Mucosa of descending colon (tissue), 3 donors: ENCODE data around the gene FAM118A. TPM values are rescaled to one million over a fixed set of nuclear protein-coding genes. Genes with fewer than 3 reads are reported as not detected.

Source experiments
- ATAC-seq: fragments of 200-7000 bp; cut with Tn5 transposase; one replicate; pipeline ENCODE4 v1.9.1; 2020; ENCODE audit warnings: mild to moderate bottlenecking, moderate library complexity
- DNase-seq, 3 donors: peaks; one replicate each; pipeline ENCODE4 v3.0.0-alpha.2; 2020
- H3K36me3 ChIP-seq: fragments of 200-600 bp; one replicate; pipeline ENCODE4 v1.8.0; 2021; ENCODE audit warnings: low read depth, mild to moderate bottlenecking
- H3K4me1 ChIP-seq: fragments of 200-600 bp; one replicate; pipeline ENCODE4 v1.8.0; 2021; ENCODE audit warnings: low read depth, mild to moderate bottlenecking
- H3K4me3 ChIP-seq: fragments of 200-600 bp; one replicate; pipeline ENCODE4 v1.8.0; 2021; ENCODE audit warnings: mild to moderate bottlenecking
- H3K9me3 ChIP-seq: fragments of 200-600 bp; one replicate; pipeline ENCODE4 v1.8.0; 2021; ENCODE audit warnings: mild to moderate bottlenecking
- intact Hi-C, 2 donors: fragments of 100-400 bp; cut with DNase I in 1 of 2; cut with micrococcal nuclease in 1 of 2; formaldehyde crosslinking; loops; one replicate each; pipeline versions ENCODE4 v1.11.0 to v1.11.1; 2022; cut with DNase I, micrococcal nuclease
- total RNA-seq, 3 donors: library from RNA; stranded (reverse); fragmentation: NEBNext Ultra II Directional in 2 of 3; extraction: Animal tissue kit (Norgen Biotek cat#: 25700) in 2 of 3; gene quantifications; one replicate each; pipeline versions ENCODE4 v1.2.1 to v1.2.4, GENCODE V29; 2021 to 2023
- TF ChIP-seq, protein P1 (sequence below): fragments of 200-600 bp; IDR thresholded peaks from one replicate; pipeline ENCODE4 v1.8.0; 2022; ENCODE audit warnings: antibody characterized with exemption, mild to moderate bottlenecking
- donor health status: DM: no; HTN: no; CAD: no; lungs with moderate emphysema.
- donor health status: DM: no; HTN: no; CAD: no.
- donor health status: DM: no; HTN: yes; CAD: no.

Gene FAM118A
- total RNA-seq, 3 donors from 2014 or later: 50.1 to 86.0 (median 55.1) TPM

DNA sequence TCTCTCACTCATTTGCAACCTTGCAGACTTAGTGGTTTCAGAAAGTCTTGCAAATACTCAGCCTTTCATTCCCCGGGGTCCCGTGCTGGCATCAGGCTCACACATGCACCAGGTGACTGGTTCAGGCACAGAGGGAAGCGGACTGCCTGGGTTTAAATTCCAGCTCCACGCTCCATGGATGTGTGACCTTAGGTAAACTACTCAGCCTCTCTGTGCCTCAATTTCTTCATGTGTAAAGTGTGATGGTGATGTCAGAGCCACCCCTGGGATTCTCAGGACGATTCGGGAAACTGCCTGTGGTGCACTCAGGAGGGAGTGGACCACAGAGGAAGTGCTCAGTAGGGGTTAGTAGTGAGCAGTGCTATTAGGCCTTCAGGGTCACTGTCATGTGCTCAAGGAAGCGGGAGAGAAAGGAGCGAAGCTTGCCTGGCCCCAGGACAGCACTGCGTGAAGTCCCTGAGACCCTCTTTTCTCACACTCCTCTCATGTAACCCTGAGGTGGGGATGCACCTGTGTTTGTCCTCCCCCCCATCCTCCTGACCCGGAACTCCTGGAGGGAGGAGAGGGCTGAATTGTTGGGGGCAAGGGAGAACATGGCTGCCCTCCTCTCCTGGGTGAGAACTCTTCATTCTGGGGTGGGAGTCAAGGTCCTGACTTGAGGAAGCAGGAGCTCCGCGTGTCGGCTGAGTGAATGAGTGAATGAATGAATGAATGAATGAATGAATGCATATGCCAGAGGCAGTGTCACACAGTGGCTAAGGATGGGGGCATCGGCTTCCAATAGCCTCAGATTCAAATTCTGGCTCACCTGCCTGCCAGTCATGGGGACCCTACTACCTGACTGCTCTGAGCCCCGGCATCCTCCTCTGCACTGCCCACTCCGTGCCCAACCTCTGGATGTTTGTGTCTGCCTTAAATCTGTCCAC lies 39.4 kb upstream of the FAM118A start:
- ATAC-seq: no peak
- Histone ChIP-seq H3K9me3 (no peaks in the 10 kb centered on the region), H3K4me3 (no peak overlapping the region), H3K36me3 (no peaks in the 10 kb centered on the region), H3K4me1 (peaks cover 20% of the 10 kb centered on the region)
- intact Hi-C loops: loop anchor here in 1 of 2 donors (10.0 kb wide), 1 partner anchor 294 kb away; no protein-coding TSS in a partner anchor
- no peak for DNase-seq
- TF ChIP-seq, protein P1, sequence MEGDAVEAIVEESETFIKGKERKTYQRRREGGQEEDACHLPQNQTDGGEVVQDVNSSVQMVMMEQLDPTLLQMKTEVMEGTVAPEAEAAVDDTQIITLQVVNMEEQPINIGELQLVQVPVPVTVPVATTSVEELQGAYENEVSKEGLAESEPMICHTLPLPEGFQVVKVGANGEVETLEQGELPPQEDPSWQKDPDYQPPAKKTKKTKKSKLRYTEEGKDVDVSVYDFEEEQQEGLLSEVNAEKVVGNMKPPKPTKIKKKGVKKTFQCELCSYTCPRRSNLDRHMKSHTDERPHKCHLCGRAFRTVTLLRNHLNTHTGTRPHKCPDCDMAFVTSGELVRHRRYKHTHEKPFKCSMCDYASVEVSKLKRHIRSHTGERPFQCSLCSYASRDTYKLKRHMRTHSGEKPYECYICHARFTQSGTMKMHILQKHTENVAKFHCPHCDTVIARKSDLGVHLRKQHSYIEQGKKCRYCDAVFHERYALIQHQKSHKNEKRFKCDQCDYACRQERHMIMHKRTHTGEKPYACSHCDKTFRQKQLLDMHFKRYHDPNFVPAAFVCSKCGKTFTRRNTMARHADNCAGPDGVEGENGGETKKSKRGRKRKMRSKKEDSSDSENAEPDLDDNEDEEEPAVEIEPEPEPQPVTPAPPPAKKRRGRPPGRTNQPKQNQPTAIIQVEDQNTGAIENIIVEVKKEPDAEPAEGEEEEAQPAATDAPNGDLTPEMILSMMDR: no peak

DNA sequence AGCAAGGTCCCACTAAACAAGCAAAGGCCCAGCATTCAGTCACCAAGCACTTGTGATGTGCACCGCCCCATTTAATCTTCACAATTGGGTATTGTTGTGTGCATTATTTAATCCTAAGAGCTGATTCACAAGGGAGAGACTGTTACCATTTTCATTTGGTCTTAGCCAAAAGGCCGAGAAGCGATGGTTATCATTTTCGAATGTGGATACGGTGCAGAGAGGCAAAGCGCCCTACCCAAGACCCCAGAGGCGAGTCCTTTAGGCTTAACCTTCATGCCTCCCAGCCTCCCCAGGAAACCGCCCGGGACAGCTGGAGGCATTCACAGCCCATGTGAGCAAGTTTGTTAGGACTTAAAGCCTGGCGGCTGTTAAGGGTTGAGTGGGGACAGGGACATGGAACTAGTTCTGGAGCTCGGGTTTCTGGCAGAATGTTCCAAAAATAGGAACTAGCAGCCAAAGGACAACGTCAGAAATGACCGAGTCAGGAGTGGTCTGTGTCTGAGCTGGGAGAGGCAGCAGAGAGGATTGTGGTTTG lies 38.0 kb upstream of the FAM118A start:
- Histone ChIP-seq H3K4me3 (no peak overlapping the region), H3K36me3 (no peaks in the 10 kb centered on the region), H3K4me1 (peaks cover 20% of the 10 kb centered on the region), H3K9me3 (no peaks in the 10 kb centered on the region)
- intact Hi-C loops: loop anchor here in 1 of 2 donors (10.0 kb wide), 1 partner anchor 293 kb away; no protein-coding TSS in a partner anchor
- no peak for ATAC-seq
- peak in 1 of 3 donors; percentile 64 for DNase-seq
- TF ChIP-seq, protein P1: no peak

DNA sequence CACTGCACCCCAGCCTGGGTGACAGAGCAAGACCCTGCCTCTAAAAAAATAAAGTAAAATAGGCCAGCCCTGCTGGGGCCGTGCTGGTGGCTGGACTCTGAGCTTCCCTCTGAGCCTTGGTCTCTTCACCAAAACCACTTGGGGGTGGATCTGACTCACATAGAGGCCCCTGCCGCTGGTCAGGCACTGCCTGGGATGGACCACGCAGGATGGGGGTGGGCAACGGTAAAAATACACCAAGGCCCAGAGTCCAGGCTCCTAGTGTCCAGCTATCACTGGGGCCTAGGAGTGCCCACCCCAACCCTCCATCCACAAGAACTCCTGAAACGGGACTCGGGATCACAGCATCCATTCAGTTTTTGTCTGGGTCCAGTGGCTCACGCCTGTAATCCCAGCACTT lies 37.2 kb upstream of the FAM118A start:
- no peaks in the 10 kb centered on the region for H3K9me3 ChIP-seq
- ATAC-seq: no peak
- H3K4me1 ChIP-seq: peaks cover 20% of the 10 kb centered on the region
- TF ChIP-seq, protein P1: no peak
- H3K4me3 ChIP-seq: no peak overlapping the region
- DNase-seq: no peak
- intact Hi-C loops: loop anchor here in 1 of 2 donors (10.0 kb wide), 1 partner anchor 292 kb away; no protein-coding TSS in a partner anchor
- no peaks in the 10 kb centered on the region for H3K36me3 ChIP-seq

GRCh38 chr22:45273452-45274075 lies 36.2 kb upstream of the FAM118A start:
- intact Hi-C loops: loop anchor here in 1 of 2 donors (10.0 kb wide), 1 partner anchor 291 kb away; no protein-coding TSS in a partner anchor

More at GRCh38 chr22:45273452-45274075, 36.2 kb upstream of the FAM118A start:
- ATAC-seq (peak; percentile 85), DNase-seq (peak; percentile 82 to 86 (median 83))
- Histone ChIP-seq H3K9me3 (no peaks in the 10 kb centered on the region), H3K4me3 (no peak overlapping the region), H3K4me1 (peaks cover 20% of the 10 kb centered on the region), H3K36me3 (no peaks in the 10 kb centered on the region)
- TF ChIP-seq, protein P1: no peak
